GDM1 (cell line): Measurements from ENCODE around the gene TP53.
"Not testable (repeated sequence)": the region's sequence is repeated elsewhere in the genome, so short reads cannot be mapped to it uniquely, and the experiment has no call there.

Experiments
- DNase-seq: peaks from one replicate; lab custom pipeline; 2025; lab: John Stamatoyannopoulos, UW

Gene TP53

DNA sequence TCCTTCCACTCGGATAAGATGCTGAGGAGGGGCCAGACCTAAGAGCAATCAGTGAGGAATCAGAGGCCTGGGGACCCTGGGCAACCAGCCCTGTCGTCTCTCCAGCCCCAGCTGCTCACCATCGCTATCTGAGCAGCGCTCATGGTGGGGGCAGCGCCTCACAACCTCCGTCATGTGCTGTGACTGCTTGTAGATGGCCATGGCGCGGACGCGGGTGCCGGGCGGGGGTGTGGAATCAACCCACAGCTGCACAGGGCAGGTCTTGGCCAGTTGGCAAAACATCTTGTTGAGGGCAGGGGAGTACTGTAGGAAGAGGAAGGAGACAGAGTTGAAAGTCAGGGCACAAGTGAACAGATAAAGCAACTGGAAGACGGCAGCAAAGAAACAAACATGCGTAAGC is 12.4 kb downstream of the TP53 start:
- DNase-seq, result no peak

DNA sequence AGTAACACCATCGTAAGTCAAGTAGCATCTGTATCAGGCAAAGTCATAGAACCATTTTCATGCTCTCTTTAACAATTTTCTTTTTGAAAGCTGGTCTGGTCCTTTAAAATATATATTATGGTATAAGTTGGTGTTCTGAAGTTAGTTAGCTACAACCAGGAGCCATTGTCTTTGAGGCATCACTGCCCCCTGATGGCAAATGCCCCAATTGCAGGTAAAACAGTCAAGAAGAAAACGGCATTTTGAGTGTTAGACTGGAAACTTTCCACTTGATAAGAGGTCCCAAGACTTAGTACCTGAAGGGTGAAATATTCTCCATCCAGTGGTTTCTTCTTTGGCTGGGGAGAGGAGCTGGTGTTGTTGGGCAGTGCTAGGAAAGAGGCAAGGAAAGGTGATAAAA is 14.1 kb downstream of the TP53 start:
- no peak for DNase-seq

DNA sequence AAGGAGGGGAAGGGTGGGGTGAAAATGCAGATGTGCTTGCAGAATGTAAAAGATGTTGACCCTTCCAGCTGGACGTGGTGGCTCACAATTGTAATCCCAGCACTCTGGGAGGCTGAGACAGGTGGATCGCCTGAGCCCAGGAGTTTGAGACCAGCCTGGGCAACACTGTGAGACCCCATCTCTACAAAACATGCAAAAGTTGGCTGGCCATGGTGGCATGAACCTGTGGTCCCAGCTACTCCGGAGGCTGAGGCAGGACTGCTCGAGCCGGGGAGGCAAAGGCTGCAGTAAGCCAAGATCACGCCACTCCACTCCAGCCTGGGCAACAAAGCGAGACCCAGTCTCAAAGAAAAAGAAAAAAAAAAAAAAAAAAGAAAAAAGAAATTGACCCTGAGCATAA is 18.8 kb downstream of the TP53 start:
- no peak for DNase-seq

DNA sequence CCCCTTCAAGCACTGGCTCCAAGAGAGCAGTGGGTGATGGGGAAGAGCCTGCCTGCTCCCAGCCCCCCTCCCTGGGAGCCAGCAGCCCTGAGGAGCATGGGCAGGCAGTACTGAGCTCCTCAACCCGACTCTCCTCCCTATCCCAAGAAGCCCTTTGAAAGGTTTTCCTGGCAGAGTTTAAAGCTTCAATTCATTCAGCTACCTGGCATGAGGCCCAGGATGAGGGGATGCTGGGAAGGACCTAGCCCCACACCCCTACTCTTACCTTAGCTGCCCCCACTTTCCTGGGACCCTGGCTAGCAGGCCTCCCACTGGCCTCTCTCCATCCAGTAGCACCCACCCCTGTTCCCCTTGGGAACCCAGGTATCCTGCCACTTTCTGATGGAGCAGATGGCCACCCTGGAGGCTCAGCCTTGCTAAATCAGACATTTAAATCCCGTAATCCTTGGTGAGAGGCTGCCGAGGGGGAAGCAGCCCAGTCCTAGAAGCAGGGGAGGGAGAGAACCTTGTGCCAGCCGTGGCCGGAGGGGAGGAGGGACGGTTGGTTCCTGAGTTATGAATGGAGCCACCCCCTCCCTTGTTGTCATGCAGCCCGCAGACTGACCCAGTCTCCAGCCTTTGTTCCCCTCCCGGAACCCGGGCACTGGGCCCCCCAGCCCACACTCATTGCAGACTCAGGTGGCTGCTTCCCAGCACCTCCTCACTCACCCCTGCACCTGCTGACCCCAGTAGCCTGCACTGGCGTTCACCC is 19.5 kb downstream of the TP53 start:
- DNase-seq, result no peak

DNA sequence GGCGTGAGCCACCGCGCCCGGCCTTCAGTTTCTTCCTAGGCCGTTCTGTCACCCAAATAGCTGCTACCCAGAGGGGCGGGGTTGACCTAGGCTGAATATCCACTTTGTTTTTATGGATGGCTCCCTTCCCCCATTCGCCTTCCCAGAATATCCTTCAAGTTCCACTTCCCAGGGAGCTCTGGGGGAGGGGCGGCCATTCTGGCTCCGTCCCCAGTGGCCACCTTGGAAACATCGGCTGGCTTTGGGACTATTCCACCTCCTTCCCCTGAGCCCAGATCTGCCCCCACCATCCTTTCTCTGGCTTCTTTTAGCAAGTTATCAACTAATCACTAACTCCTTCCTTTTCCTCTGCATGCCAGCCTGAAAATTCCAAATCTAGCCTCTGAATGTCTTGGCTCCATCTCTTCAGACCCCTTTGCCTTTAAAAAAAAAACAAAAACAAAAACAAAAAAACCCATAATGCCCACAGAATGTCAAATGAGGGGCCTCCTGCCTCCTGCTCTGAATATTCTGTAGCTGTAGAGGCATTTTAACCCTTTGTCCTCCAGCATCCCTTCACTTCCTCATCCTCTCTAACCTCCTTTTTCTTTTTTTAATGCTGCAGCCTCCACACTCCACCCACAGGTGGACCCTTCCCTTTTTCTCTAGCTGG is 30.2 kb downstream of the TP53 start:
- DNase-seq, result peak; percentile 17

DNA sequence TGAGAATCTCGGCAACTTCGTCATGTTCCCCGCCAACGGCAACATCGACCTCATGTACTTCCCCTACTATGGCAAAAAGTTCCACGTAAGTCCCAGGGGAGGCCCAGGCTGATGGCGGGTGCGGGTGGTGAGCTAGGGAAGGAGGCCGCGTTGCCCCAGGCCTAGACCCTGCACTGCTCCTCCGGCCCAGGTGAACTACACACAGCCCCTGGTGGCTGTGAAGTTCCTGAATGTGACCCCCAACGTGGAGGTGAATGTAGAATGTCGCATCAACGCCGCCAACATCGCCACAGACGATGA is 31.8 kb downstream of the TP53 start:
- no peak for DNase-seq

DNA sequence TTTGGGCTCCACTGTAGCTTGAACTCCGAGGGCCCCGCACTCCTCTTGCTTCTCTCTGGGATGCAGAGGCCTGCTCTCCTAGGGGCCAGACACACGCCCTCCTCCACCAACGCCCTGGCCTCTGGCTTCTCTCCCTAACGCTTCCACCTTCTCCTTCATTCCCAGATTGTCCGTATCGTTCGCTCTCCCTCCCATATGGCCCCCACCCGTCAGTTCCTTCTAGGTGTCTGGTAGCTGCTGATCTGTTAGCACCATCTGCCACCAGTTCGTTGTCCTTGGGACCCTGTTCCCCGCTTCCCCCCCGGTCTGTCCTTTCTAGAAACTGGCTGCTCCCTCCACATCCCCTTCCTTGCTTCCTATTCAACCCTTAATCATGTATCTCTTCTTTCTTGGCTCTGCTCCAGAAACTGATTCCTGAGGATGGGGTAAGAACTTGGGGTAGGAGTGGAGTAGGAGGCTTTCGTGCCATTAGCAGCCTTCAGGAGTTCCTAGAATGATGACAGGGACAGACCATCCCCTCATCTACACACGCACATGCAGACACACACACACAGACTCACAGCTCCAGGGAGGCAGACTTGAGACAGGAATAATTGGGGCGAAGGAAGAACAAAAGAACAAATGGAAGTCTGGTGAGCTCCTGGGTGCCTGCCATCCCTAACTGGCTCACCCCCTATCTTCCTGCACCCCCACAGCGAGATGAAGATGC is 32.3 kb downstream of the TP53 start:
- no peak for DNase-seq

DNA sequence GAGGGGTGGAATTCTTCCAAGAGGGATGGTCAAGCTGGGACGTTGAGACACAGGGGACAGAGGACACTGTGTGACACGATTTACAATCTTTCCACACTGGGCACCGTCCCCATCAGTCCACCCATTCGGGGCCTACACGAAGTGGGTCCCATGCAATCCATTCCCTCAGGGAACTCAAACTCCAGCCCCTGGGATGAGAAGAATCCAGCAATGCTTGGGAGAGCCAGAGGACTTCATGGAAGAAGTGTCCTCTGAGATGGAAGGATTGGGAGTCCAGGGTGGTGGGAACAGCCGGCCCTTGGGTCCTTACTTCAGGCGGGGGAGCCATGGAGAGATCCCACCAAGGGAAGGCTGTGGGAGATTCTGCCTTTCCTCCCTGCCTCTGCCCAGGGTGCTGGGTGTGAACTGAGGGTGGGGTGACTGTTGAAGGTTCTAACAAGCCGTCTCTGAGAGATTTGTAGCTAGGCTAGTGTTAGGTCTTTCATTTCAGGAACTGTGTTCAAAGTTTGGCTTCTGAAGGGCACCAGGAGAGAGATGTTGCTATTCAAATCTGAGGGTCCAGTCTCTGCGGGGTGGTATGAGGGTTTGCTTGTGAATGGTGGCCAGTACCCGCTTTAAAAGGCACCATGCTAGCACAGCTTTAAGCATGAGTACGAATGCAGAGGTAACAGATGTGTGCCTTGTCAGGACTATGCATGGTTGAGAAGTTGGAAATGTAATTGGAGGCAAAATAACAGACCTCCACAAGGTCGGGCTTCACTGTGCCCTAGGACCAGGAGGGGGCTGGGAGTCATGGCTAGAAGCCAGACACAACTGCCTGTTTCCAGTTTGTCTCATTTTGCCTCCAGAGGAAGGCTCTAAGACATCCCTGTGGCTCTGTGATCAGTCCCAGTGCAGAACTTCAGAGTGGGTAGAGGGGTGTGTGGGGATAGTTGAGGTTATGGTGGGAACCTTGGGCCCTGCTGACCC is 34.6 kb downstream of the TP53 start:
- DNase-seq, result no peak

DNA sequence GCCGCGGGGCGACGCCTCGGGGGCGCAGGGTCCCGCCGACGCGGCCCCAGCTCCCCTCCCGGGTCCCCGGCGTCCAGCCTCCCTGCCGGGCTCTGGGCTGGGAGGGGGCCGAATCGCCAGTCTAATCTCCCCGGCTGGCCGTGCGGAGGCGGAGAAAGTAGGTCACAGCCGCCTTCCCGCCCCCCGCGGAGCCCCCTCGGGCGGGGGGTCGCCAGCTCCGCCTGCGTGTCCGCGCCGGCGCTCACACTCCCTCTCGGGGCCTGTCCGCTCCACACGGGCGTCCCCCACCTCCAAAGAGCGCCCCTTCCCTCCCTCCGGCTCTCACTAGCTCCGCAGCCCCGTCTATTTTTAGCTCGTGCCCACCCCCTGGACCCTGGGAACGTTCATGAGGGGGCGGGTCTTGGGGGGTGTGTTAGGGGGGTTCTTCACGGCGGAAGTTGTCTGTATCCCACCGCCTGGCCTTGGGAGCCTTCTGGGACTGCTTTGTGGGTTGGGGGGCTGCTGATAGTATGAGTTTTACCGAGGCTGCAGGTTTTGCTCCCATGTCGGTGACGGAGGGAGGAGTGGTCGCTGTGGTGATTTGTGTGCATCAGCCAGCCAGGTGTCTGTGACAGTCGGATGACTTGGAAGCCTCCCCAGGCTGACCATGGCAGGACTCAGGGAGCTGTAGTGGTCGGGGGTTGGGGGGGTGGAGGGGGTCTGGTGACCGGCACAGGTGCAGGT is 35.5 kb downstream of the TP53 start:
- no peak for DNase-seq

DNA sequence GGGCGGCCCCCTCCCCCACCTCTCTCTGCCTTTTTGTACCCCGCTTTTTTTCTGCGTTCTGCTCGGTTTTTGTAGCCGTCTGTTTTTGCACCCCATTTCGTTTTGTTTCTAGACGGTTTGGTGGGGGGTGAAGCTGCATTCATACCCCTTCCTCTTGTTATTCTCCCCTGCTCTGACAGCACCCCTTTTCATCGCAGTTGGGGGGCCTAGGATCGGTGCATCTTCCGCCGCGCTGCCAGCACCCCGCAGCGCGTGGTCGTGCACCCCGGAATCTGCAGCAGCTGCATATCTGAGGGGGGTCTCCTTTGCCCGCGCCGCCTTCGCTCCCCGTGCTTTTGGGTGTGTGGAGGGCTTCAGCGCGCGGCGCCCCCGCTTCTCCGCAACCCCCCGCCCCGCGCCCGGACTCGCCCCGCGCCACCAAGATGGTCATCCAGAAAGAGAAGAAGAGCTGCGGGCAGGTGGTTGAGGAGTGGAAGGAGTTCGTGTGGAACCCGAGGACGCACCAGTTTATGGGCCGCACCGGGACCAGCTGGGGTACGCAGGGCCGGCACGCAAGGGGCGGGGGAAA is 36.1 kb downstream of the TP53 start:
- no peak for DNase-seq

DNA sequence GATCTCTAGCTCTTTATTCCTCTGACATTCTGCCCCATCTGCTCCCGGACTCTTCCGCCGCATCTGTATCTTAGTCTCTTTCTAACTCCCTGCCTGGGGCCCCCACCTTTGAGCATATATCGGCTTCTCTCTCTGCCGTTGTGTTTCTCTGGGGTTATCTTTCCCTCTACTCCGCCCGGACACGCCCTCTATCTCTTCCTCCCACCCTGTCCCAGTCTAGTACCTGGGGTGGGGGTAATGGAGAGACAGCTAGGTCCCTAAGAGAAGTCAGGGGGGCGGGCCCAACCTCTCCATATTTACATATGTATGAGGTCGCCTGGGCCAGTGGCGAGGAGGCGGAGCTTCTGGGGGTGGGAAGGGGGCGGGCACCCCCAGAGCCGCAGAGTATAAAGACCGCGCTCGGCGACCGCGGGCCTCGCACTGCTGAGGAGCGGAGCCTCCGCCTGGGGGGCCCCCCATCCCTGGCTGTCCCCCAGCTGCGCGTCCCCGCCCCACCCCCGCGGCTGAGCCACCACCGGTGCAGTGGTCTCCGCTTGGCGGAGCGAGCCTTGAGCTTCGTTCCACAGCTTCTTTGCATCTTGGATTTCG is 36.7 kb downstream of the TP53 start, which contains the start of gene ATP1B2:
Gene ATP1B2, plus strand, starts transcription at position 418 of the 588 bp plus-strand sequence. CDS start 593 bp downstream, outside the sequence.
- DNase-seq, result no peak

DNA sequence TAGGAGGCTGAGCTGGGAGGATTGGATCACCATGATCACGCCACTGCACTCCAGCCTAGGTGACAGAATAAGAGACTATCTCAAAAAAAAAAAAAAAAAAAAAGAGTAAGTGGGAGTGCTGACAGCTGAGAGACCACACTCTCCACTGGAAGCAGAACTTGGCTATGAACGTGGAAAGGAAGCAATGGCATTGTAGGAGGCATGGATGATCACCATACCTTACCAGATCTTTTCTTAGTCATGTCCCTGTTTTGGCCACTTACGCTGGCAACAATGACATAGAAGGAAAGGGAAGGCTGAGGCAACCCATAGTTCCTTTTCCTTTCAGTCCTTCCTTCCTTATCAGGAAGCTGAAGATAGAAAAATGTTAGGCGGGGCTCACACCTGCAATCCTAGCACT is 40.3 kb downstream of the TP53 start:
- DNase-seq, result no peak

DNA sequence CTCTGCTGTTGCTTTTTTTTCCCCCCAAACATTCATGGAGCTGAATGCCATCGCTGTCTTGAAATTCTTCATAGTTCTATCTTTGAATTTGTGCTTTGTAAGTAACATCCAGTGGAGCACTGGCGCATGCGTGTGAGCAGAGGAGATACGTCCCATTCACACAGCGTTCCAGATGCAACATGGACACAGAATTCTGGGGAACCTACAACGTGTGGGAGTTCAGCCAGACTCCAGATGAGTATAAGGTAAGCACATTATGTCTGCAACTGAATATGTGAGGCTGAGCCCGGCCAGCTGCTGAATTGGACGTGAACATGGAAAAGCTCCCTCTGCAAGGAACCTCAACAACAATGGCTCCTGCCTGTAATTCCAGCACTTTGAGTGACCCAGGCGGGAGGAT is 40.8 kb downstream of the TP53 start:
- no peak for DNase-seq

DNA sequence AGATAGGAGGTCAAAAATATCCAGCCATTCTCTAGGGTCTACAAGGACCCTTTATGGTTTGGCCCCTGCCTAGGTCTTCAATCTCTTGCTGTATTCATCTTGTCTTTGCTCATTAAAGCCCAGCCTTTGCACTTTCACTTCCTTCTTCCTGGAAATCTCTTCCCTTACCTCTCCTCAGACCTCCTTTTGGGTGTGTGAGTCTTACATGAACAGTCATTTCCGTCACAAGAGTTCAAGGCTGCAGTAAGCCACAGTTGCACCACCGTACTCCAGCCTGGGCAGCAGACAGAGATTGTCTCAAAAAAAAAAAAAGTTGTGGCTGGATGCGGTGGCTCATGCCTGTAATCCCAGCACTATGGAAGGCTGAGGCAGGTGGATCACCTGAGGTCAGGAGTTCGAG is 42.5 kb downstream of the TP53 start:
- DNase-seq, result no peak

DNA sequence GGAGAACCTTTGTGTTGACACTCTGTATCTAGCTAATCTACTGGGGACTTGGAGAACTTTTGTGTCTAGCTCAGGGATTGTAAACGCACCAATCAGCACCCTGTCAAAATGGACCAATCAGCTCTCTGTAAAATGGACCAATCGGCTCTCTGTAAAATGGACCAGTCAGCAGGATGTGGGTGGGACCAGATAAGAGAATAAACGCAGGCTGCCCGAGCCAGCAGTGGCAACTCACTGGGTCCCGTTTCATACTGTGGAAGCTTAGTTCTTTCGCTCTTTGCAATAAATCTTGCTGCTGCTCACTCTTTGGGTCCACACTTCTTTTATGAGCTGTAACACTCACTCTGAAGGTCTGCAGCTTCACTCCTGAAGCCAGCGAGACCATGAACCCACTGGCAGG is 45.7 kb downstream of the TP53 start:
- not testable (repeated sequence) for DNase-seq

DNA sequence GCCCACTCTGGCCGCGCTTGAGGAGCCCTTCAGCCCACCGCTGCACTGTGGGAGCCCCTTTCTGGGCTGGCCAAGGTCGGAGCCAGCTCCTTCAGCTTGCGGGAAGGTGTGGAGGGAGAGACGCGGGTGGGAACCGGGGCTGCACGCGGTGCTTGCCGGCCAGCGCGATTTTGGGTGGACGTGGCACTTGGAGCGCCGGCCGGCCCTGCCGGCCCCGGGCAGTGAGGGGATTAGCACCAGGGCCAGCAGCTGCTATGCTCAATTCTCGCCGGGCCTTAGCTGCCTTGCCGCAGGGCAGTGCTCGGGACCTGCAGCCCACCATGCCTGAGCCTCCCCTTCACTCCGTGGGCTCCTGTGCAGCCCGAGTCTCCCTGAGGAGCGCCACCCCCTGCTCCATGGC is 46.5 kb downstream of the TP53 start:
- DNase-seq, result no peak

DNA sequence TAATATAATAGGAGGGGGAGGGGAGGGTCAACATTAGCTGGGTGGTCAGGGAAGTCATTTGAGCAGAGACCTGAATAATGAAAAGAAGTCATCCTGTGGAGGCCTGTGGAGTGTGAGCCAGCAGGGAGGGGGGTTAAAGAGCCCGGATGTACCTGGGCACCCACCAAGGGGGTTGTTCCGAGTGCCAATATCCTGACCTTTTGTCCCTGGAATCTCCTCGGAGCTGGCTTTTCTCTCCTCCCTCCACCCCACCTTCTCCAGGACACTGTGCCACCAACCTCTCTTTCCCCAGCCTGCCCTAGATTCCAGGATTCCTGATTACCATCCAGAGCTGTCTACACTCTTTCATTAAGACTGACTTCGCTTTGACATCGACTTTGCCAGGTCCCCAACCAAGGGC is 51.1 kb downstream of the TP53 start:
- no peak for DNase-seq

DNA sequence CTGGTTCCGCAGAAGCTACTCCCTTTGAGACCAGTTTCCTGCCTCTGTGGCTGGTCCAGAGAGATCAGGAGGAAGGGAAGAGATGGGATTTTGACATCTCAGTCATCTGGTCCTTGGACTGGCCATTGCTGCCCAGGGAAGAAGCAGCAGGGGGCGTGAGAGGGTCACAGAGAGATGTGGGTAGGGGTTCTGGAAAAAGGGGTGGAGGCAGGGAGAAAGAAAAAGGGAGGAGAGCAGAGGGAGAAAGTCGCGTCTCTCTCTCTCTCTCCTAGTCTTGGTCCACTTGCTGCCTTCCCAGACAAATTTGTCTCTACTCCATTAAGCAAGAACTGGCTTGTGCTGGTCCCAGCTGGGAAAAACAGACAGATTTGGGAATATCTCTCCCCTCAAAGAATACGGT is 52.9 kb downstream of the TP53 start:
- DNase-seq, result no peak

DNA sequence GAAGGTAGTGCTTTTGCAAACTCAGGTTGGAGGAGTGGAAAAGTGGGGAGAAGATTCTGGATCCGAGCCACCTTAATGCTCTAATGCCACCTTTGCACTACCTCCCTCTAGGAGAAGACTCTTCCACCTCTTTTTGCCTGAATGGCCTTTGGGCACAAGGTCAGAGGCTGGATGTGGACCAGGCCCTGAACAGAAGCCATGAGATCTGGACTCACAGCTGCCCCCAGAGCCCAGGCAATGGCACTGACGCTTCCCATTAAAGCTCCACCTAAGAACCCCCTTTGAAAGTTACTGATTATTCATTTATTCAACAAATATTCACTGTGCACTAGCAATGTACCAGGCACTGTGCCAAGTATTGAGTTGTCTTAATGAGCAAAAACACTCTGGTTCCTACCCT is 54.2 kb downstream of the TP53 start:
- no peak for DNase-seq

DNA sequence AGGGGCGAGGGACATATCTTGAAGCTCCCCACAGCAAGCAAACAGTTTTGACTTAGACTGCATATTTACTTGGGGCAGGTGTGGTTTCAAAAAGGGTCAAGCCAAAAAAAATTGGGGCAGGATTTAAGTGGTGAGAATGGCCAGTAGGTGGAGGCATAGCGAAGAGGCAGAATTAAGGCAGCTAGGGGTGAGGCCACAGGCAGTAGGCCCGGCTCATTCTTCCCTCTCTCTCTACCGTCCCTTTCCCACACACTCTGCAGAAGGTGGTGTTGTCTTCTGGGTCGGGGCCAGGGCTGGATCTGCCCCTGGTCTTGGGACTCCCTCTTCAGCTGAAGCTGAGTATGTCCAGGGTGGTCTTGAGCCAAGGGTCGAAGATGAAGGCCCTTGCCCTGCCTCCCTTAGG is 54.8 kb downstream of the TP53 start:
- DNase-seq, result peak; percentile 57
